GM18909 (cell line): ENCODE results near the gene MSI1.
A peak's percentile ranks its signal among the peaks of the same experiment; 100 is the strongest.

Experiments
- ATAC-seq: cut with Tn5 transposase; IDR thresholded peaks from one replicate; pipeline ENCODE4 v1.9.1; 2021; ENCODE audit warnings: mild to moderate bottlenecking; ENCODE audit not compliant: unreplicated experiment, poor library complexity

Gene MSI1

GRCh38 chr12:120331390-120331789 lies 37.6 kb downstream of the MSI1 start:
- ATAC-seq: no peak

- ATAC-seq: no peak
These were observed 40.7 kb downstream of the MSI1 start for GRCh38 chr12:120328228-120328627.

GRCh38 chr12:120327593-120327992 lies 41.4 kb downstream of the MSI1 start, which contains the start of gene PLA2G1B:
PLA2G1B (minus strand) TSS chr12:120327779; CDS start chr12:120327753, 26 bp downstream.
- ATAC-seq: no peak

- ATAC-seq: no peak
These were observed 44.0 kb downstream of the MSI1 start for GRCh38 chr12:120324841-120325417.

GRCh38 chr12:120323772-120324171 lies 45.2 kb downstream of the MSI1 start:
- ATAC-seq: no peak

- ATAC-seq: no peak
These were observed 47.4 kb downstream of the MSI1 start for GRCh38 chr12:120321382-120322202.

- ATAC-seq: peak; percentile 99
These were observed 51.5 kb downstream of the MSI1 start for GRCh38 chr12:120317224-120318105.

- ATAC-seq: no peak
These were observed 52.2 kb downstream of the MSI1 start for GRCh38 chr12:120316798-120317223.

- ATAC-seq: no peak
These were observed 54.7 kb downstream of the MSI1 start for GRCh38 chr12:120314220-120314619.

GRCh38 chr12:120301962-120302815 lies 66.8 kb downstream of the MSI1 start, which contains the start of gene SIRT4:
SIRT4 (plus strand) TSS chr12:120302321; CDS start chr12:120303562, 1,241 bp downstream.
- ATAC-seq: peak; percentile 97

- peak; percentile 51 for ATAC-seq
These were observed 76.1 kb downstream of the MSI1 start, which contains the start of gene RNU4-1 for GRCh38 chr12:120292661-120293531. RNU4-1 (minus strand) TSS chr12:120293237.

- no peak for ATAC-seq
These were observed 76.6 kb downstream of the MSI1 start for GRCh38 chr12:120292411-120292660.
